B cell (primary cell): ENCODE data around the gene CCN5. TPM values are rescaled to one million over a fixed set of nuclear protein-coding genes. Genes with fewer than 3 reads are reported as not detected.

Experiments used
- ATAC-seq: fragments of 200-7000 bp; cut with Tn5 transposase; one replicate; pipeline ENCODE4 v1.10.0; 2021; ENCODE audit warnings: low read depth, mild to moderate bottlenecking, moderate number of reproducible peaks, moderate library complexity
- CTCF ChIA-PET: fragments of 350-600 bp; sonication (Branson Sonifier 250); formaldehyde crosslinking; loops from one replicate; lab custom pipeline; 2021; ENCODE audit warnings: antibody characterized with exemption, inconsistent platforms; lab: Charles Lee
- POLR2A ChIA-PET: fragments of 350-600 bp; sonication (Branson Sonifier 250); formaldehyde crosslinking; loops from one replicate; lab custom pipeline; 2021; ENCODE audit warnings: antibody characterized with exemption; lab: Charles Lee
- DNase-seq: peaks from one replicate; pipeline ENCODE4 v3.0.0; 2013
- H2AFZ ChIP-seq: 2 replicates; pipeline ENCODE4 v1.6.1; 2012; ENCODE audit warnings: mild to moderate bottlenecking, low read depth, low read length; ENCODE audit not compliant: insufficient read depth, poor library complexity, severe bottlenecking
- H3K27ac ChIP-seq, 2 donors: 1 replicate in 1 of 2; 2 replicates in 1 of 2; pipeline ENCODE4 v1.5.1; 2012 to 2013; ENCODE audit warnings: low read length in 2 of 2, mild to moderate bottlenecking in 2 of 2, moderate library complexity in 1 of 2
- H3K27me3 ChIP-seq, 4 experiments: fragments of 200-600 bp in 1 of 4; sonication (generic) in 1 of 4; replicated peaks in 1 of 4; 1 replicate in 2 of 4; 2 replicates in 2 of 4; pipeline versions ENCODE4 v1.6.1 to v1.7.0; 2013 to 2016; ENCODE audit warnings: low read length in 3 of 4, mild to moderate bottlenecking in 2 of 4, mixed read lengths in 1 of 4, moderate library complexity in 1 of 4; ENCODE audit not compliant: insufficient read depth in 4 of 4, control insufficient read depth in 3 of 4; ENCODE audit errors: control extremely low read depth in 1 of 4
- H3K36me3 ChIP-seq, 2 experiments: replicated peaks in 1 of 2; 1 replicate in 1 of 2; 2 replicates in 1 of 2; pipeline versions ENCODE4 v1.6.1 to v1.7.1; 2013; ENCODE audit warnings: low read length in 1 of 2; ENCODE audit not compliant: insufficient read depth in 2 of 2, control insufficient read depth in 1 of 2; ENCODE audit errors: control extremely low read depth in 1 of 2, extremely low read depth in 1 of 2
- H3K4me1 ChIP-seq, 2 donors: fragments of 200-600 bp in 1 of 2; sonication (generic) in 1 of 2; 1 replicate in 1 of 2; 2 replicates in 1 of 2; pipeline versions ENCODE4 v1.5.1 to v1.6.1; 2013 to 2017; ENCODE audit warnings: low read length in 2 of 2; ENCODE audit not compliant: control insufficient read depth in 2 of 2, insufficient read depth in 2 of 2
- H3K4me2 ChIP-seq: replicated peaks from 2 replicates; pipeline ENCODE3; 2012; ENCODE audit warnings: mild to moderate bottlenecking, low read depth, low read length; ENCODE audit not compliant: poor library complexity, severe bottlenecking
- H3K4me3 ChIP-seq, 5 experiments: fragments of 200-600 bp in 1 of 5; sonication (generic) in 1 of 5; 1 replicate in 3 of 5; 2 replicates in 2 of 5; pipeline versions ENCODE4 v1.5.1 to v1.7.0; 2011 to 2016; ENCODE audit warnings: low read length in 4 of 5, mild to moderate bottlenecking in 4 of 5, low read depth in 2 of 5, control low read depth in 1 of 5, moderate library complexity in 1 of 5; ENCODE audit not compliant: insufficient read depth in 1 of 5; ENCODE audit errors: control extremely low read depth in 1 of 5, extremely low read depth in 1 of 5
- H3K79me2 ChIP-seq: fragments of 200-600 bp; sonication (generic); one replicate; pipeline ENCODE4 v1.6.0; 2016; ENCODE audit warnings: low read length; ENCODE audit not compliant: control insufficient read depth, insufficient read depth
- H3K9ac ChIP-seq: fragments of 200-600 bp; sonication (generic); 2 replicates; pipeline ENCODE4 v1.6.1; 2017; ENCODE audit warnings: mild to moderate bottlenecking, low read length, moderate library complexity
- H3K9me3 ChIP-seq, 3 donors: one replicate each; pipeline versions ENCODE4 v1.6.1 to v1.7.1; 2013; ENCODE audit warnings: low read length in 2 of 3; ENCODE audit not compliant: control insufficient read depth in 2 of 3, insufficient read depth in 1 of 3; ENCODE audit errors: control extremely low read depth in 1 of 3
- H4K20me1 ChIP-seq: 2 replicates; pipeline ENCODE4 v1.6.0; 2012; ENCODE audit warnings: mild to moderate bottlenecking, low read length; ENCODE audit not compliant: insufficient read depth, control insufficient read depth, poor library complexity, severe bottlenecking
- H3K27ac Mint-ChIP-seq: one replicate; pipeline ENCODE4 v1.8.0; 2021; ENCODE audit warnings: mixed read lengths
- H3K27me3 Mint-ChIP-seq: one replicate; pipeline ENCODE4 v1.8.0; 2021; ENCODE audit warnings: mixed read lengths
- H3K4me1 Mint-ChIP-seq: one replicate; pipeline ENCODE4 v1.8.0; 2021; ENCODE audit warnings: mixed read lengths
- H3K4me3 Mint-ChIP-seq: one replicate; pipeline ENCODE4 v1.8.0; 2021; ENCODE audit warnings: mixed read lengths
- H3K9me3 Mint-ChIP-seq: one replicate; pipeline ENCODE4 v1.8.0; 2022; ENCODE audit warnings: mixed read lengths; ENCODE audit not compliant: insufficient read depth
- CTCF ChIP-seq: fragments of 200-600 bp; IDR thresholded peaks from one replicate; pipeline ENCODE4 v1.8.0; 2022; ENCODE audit warnings: antibody characterized with exemption, mild to moderate bottlenecking
- EZH2 ChIP-seq: IDR thresholded peaks from 2 replicates; pipeline ENCODE4 v1.6.1; 2012; ENCODE audit warnings: borderline replicate concordance, low read depth, mild to moderate bottlenecking, moderate library complexity, low read length; ENCODE audit not compliant: insufficient read depth, poor library complexity, severe bottlenecking
- WGBS: methylation state at CpG from one replicate; pipeline ENCODE4 v1.1.5; 2013; ENCODE audit warnings: missing lambda C conversion rate; ENCODE audit not compliant: insufficient coverage; 5-methylcytosine and 5-hydroxymethylcytosine counted together
- intact Hi-C: fragments of 100-400 bp; cut with micrococcal nuclease; formaldehyde crosslinking; loops from one replicate; pipeline ENCODE4 v1.10.0; 2022
- polyA plus RNA-seq: library from polyadenylated mRNA; depleted of rRNA; stranded (reverse); fragments of >200 nt; gene quantifications from 2 replicates; pipeline ENCODE4 v1.2.3, GENCODE V29; 2012
- total RNA-seq, 2 donors: library from RNA; stranded (reverse); fragments of 120-200 nt in 1 of 2; gene quantifications; 1 replicate in 1 of 2; 2 replicates in 1 of 2; pipeline versions ENCODE4 v1.2.3 to v1.2.4, GENCODE V29; 2013 to 2022

CCN5 gene
- total and polyA plus RNA-seq, 2 donors (not counting 1 experiment from before 2014, with no cell fraction given) = not detected

- no peaks in the 10 kb centered on the region for H3K9me3 ChIP-seq
- TF ChIP-seq EZH2 (no peak), CTCF (no peak)
- H3K79me2 ChIP-seq = no peaks in the 10 kb centered on the region
- no peaks in the 10 kb centered on the region for H3K36me3 ChIP-seq
- H3K9me3 Mint-ChIP-seq = no peaks in the 10 kb centered on the region
- no peak overlapping the region for H3K4me3 ChIP-seq
- no peak overlapping the region for H3K4me3 Mint-ChIP-seq
- CTCF ChIA-PET = interaction anchor here (0.7 kb wide), 1 partner anchor 1345 kb away, joined by 3 read pairs; no protein-coding TSS in a partner anchor
- no peaks in the 10 kb centered on the region for H4K20me1 ChIP-seq
- H3K9ac ChIP-seq = no peak overlapping the region
- POLR2A ChIA-PET = interaction anchor here (0.7 kb wide), 1 partner anchor 73 kb away, joined by 3 read pairs; no protein-coding TSS in a partner anchor
- no peak overlapping the region for H3K4me2 ChIP-seq
- no peaks in the 10 kb centered on the region for H3K4me1 Mint-ChIP-seq
- ATAC-seq (no peak), DNase-seq (no peak)
- no peaks in the 10 kb centered on the region for H3K4me1 ChIP-seq
- no peak overlapping the region for H3K27ac ChIP-seq
- WGBS = 98% methylated on average over 9 of the region's 9 CpGs
- intact Hi-C loops = no loop called here
- H3K27me3 ChIP-seq = no peaks in the 10 kb centered on the region
- H2AFZ ChIP-seq = no peak overlapping the region
- peaks cover 15% of the 10 kb centered on the region for H3K27me3 Mint-ChIP-seq
- H3K27ac Mint-ChIP-seq = no peak overlapping the region
Measured at GRCh38 chr20:44709797-44710196, 5.4 kb upstream of the CCN5 start.

- H3K4me1 Mint-ChIP-seq = no peaks in the 10 kb centered on the region
- WGBS = 94% methylated on average over 8 of the region's 8 CpGs
- TF ChIP-seq EZH2 (no peak), CTCF (no peak)
- no peak overlapping the region for H3K27ac Mint-ChIP-seq
- no peaks in the 10 kb centered on the region for H3K4me1 ChIP-seq
- H3K27me3 ChIP-seq = no peaks in the 10 kb centered on the region
- no peaks in the 10 kb centered on the region for H3K36me3 ChIP-seq
- no peaks in the 10 kb centered on the region for H3K9me3 Mint-ChIP-seq
- peaks cover 10% of the 10 kb centered on the region for H3K27me3 Mint-ChIP-seq
- POLR2A ChIA-PET = no interaction called here
- no peaks in the 10 kb centered on the region for H3K79me2 ChIP-seq
- no peak overlapping the region for H3K4me2 ChIP-seq
- ATAC-seq = no peak
- intact Hi-C loops = no loop called here
- no peak overlapping the region for H3K27ac ChIP-seq
- H3K4me3 Mint-ChIP-seq = no peak overlapping the region
- no peak overlapping the region for H3K4me3 ChIP-seq
- H2AFZ ChIP-seq = no peak overlapping the region
- H4K20me1 ChIP-seq = no peaks in the 10 kb centered on the region
- DNase-seq = no peak
- no peaks in the 10 kb centered on the region for H3K9me3 ChIP-seq
- CTCF ChIA-PET = no interaction called here
- H3K9ac ChIP-seq = no peak overlapping the region
Measured at GRCh38 chr20:44711237-44711636, 3.9 kb upstream of the CCN5 start.
